ENCODE data around the gene ANO1.
"Not testable (repeated sequence)": the region's sequence is repeated elsewhere in the genome, so short reads cannot be mapped to it uniquely, and the experiment has no call there.

The ANO1 gene

GRCh38 chr11:70194792-70195791, 117.0 kb downstream of the ANO1 start:
- H3K36me3 Mint-ChIP-seq, result no peaks in the 10 kb centered on the region
- no peaks in the 10 kb centered on the region for H3K4me1 Mint-ChIP-seq

GRCh38 chr11:70200212-70200844, 122.2 kb downstream of the ANO1 start:
- Mint-ChIP-seq H3K9me3 (no peaks in the 10 kb centered on the region), H3K27ac (no peak overlapping the region), H3K27me3 (peaks cover 1% of the 10 kb centered on the region), H3K36me3 (peaks cover 3% of the 10 kb centered on the region), H3K4me3 (no peak overlapping the region), H3K4me1 (peaks cover 16% of the 10 kb centered on the region)

More at GRCh38 chr11:70194792-70195791, 117.0 kb downstream of the ANO1 start:
- no peak overlapping the region for H3K27ac Mint-ChIP-seq
- H3K4me3 Mint-ChIP-seq, result no peak overlapping the region
- peaks cover 1% of the 10 kb centered on the region for H3K27me3 Mint-ChIP-seq
- no peaks in the 10 kb centered on the region for H3K9me3 Mint-ChIP-seq

GRCh38 chr11:70201047-70201446, 122.9 kb downstream of the ANO1 start:
- not testable (repeated sequence) for H3K36me3 Mint-ChIP-seq, H3K9me3 Mint-ChIP-seq, H3K4me3 Mint-ChIP-seq, H3K27ac Mint-ChIP-seq, H3K27me3 Mint-ChIP-seq
- peaks cover 24% of the 10 kb centered on the region for H3K4me1 Mint-ChIP-seq

GRCh38 chr11:70201882-70202861, 124.1 kb downstream of the ANO1 start:
- Mint-ChIP-seq H3K4me1 (peaks cover 32% of the 10 kb centered on the region), H3K27me3 (no peaks in the 10 kb centered on the region), H3K36me3 (peaks cover 11% of the 10 kb centered on the region), H3K4me3 (peak overlapping the region; percentile 97), H3K9me3 (no peaks in the 10 kb centered on the region), H3K27ac (peak overlapping the region; percentile 97)

GRCh38 chr11:70202920-70203750, 125.0 kb downstream of the ANO1 start, which contains the start of gene FADD:
FADD (plus strand) TSS chr11:70203296; CDS start chr11:70203460, 164 bp downstream.
- Mint-ChIP-seq H3K36me3 (peaks cover 11% of the 10 kb centered on the region), H3K27me3 (no peaks in the 10 kb centered on the region), H3K4me1 (peaks cover 38% of the 10 kb centered on the region), H3K4me3 (peak within 1 kb of the TSS; percentile 97), H3K27ac (peak within 1 kb of the TSS; percentile 97), H3K9me3 (no peaks in the 10 kb centered on the region)

GRCh38 chr11:70203751-70204465, 125.8 kb downstream of the ANO1 start:
- Mint-ChIP-seq H3K4me1 (peaks cover 43% of the 10 kb centered on the region), H3K27ac (peak overlapping the region; percentile 97), H3K9me3 (no peaks in the 10 kb centered on the region), H3K36me3 (peaks cover 13% of the 10 kb centered on the region), H3K4me3 (peak overlapping the region; percentile 97), H3K27me3 (no peaks in the 10 kb centered on the region)

GRCh38 chr11:70204466-70204799, 126.3 kb downstream of the ANO1 start:
- peaks cover 15% of the 10 kb centered on the region for H3K36me3 Mint-ChIP-seq
- no peaks in the 10 kb centered on the region for H3K9me3 Mint-ChIP-seq
- peaks cover 49% of the 10 kb centered on the region for H3K4me1 Mint-ChIP-seq
- peak overlapping the region; percentile 97 for H3K27ac Mint-ChIP-seq
- no peaks in the 10 kb centered on the region for H3K27me3 Mint-ChIP-seq
- peak overlapping the region; percentile 97 for H3K4me3 Mint-ChIP-seq

GRCh38 chr11:70205049-70205725, 127.1 kb downstream of the ANO1 start:
- Mint-ChIP-seq H3K27me3 (no peaks in the 10 kb centered on the region), H3K36me3 (peaks cover 16% of the 10 kb centered on the region), H3K27ac (peak overlapping the region; percentile 97), H3K9me3 (no peaks in the 10 kb centered on the region), H3K4me1 (peaks cover 54% of the 10 kb centered on the region), H3K4me3 (peak overlapping the region; percentile 97)

- H3K4me1 Mint-ChIP-seq, result peaks cover 57% of the 10 kb centered on the region
- H3K9me3 Mint-ChIP-seq, result no peaks in the 10 kb centered on the region
- no peaks in the 10 kb centered on the region for H3K27me3 Mint-ChIP-seq
- peak overlapping the region; percentile 97 for H3K4me3 Mint-ChIP-seq
- peak overlapping the region; percentile 86 for H3K27ac Mint-ChIP-seq
- H3K36me3 Mint-ChIP-seq, result peaks cover 17% of the 10 kb centered on the region
Measured at GRCh38 chr11:70205766-70206165, 127.6 kb downstream of the ANO1 start.

- H3K9me3 Mint-ChIP-seq, result no peaks in the 10 kb centered on the region
- peak overlapping the region; percentile 86 for H3K27ac Mint-ChIP-seq
- H3K36me3 Mint-ChIP-seq, result peaks cover 17% of the 10 kb centered on the region
- H3K4me3 Mint-ChIP-seq, result peak overlapping the region; percentile 97
- H3K27me3 Mint-ChIP-seq, result no peaks in the 10 kb centered on the region
- H3K4me1 Mint-ChIP-seq, result peaks cover 57% of the 10 kb centered on the region
Measured at GRCh38 chr11:70206226-70206981, 128.3 kb downstream of the ANO1 start.

GRCh38 chr11:70206982-70207376, 128.9 kb downstream of the ANO1 start:
- Mint-ChIP-seq H3K27me3 (no peaks in the 10 kb centered on the region), H3K4me1 (peaks cover 57% of the 10 kb centered on the region), H3K27ac (no peak overlapping the region), H3K9me3 (no peaks in the 10 kb centered on the region), H3K4me3 (no peak overlapping the region), H3K36me3 (peaks cover 17% of the 10 kb centered on the region)

GRCh38 chr11:70207531-70208131, 129.5 kb downstream of the ANO1 start:
- H3K4me1 Mint-ChIP-seq, result peaks cover 54% of the 10 kb centered on the region
- peaks cover 17% of the 10 kb centered on the region for H3K36me3 Mint-ChIP-seq
- H3K27me3 Mint-ChIP-seq, result no peaks in the 10 kb centered on the region
- no peak overlapping the region for H3K4me3 Mint-ChIP-seq
- no peaks in the 10 kb centered on the region for H3K9me3 Mint-ChIP-seq
- no peak overlapping the region for H3K27ac Mint-ChIP-seq
